Endothelial cell of umbilical vein (primary cell): ENCODE data around the gene SEC14L1. TPM values are rescaled to one million over a fixed set of nuclear protein-coding genes. Genes with fewer than 3 reads are reported as not detected.

ENCODE experiments used
- BruUV-seq: library from RNA; stranded (reverse); fragments of 400-500 nt; replicated peaks from 2 replicates; lab custom pipeline; 2021; lab: Mats Ljungman, UMichigan
- CTCF ChIA-PET: fragments of 300-600, 350-600 bp; sonication (Branson Sonifier 250); formaldehyde crosslinking; loops from one replicate; lab custom pipeline; 2021; ENCODE audit warnings: antibody characterized with exemption, inconsistent platforms; lab: Charles Lee
- POLR2A ChIA-PET: fragments of 300-600, 350-600 bp; sonication (Branson Sonifier 250); formaldehyde crosslinking; loops from one replicate; lab custom pipeline; 2021; ENCODE audit warnings: antibody characterized with exemption, inconsistent platforms; lab: Charles Lee
- DNase-seq: peaks from one replicate; pipeline ENCODE4 v3.0.0-alpha.2; 2011; ENCODE audit warnings: low read depth, low spot score
- FAIRE-seq: peaks from 2 replicates; lab custom pipeline; 2011; peaks lifted over from hg19 to GRCh38; lab: Jason Lieb, UNC
- H2AFZ ChIP-seq: 2 replicates; pipeline ENCODE4 v1.6.0; 2012; ENCODE audit warnings: low read depth, low read length, control low read depth, inconsistent platforms
- H3K27ac ChIP-seq: 2 replicates; pipeline ENCODE4 v1.5.1; 2011; ENCODE audit warnings: low read depth, mild to moderate bottlenecking, control low read depth, low read length, moderate library complexity; ENCODE audit not compliant: insufficient read depth
- H3K27me3 ChIP-seq, 2 experiments: 2 replicates each; pipeline versions ENCODE4 v1.6.0 to v1.6.1; 2011; ENCODE audit warnings: low read length in 2 of 2, mixed read lengths in 1 of 2; ENCODE audit not compliant: control insufficient read depth in 2 of 2, insufficient read depth in 2 of 2
- H3K36me3 ChIP-seq, 2 experiments: 2 replicates in 1 of 2; 3 replicates in 1 of 2; pipeline ENCODE4 v1.5.1; 2011; ENCODE audit warnings: low read length in 2 of 2, mild to moderate bottlenecking in 1 of 2, moderate library complexity in 1 of 2; ENCODE audit not compliant: control insufficient read depth in 2 of 2, insufficient read depth in 2 of 2; ENCODE audit errors: extremely low read depth in 1 of 2
- H3K4me1 ChIP-seq: 3 replicates; pipeline ENCODE4 v1.5.1; 2011; ENCODE audit warnings: mild to moderate bottlenecking, low read length; ENCODE audit not compliant: control insufficient read depth, insufficient read depth; ENCODE audit errors: extremely low read depth
- H3K4me2 ChIP-seq: 2 replicates; pipeline ENCODE4 v1.6.1; 2011; ENCODE audit warnings: low read length, control low read depth, mixed read lengths; ENCODE audit not compliant: insufficient read depth
- H3K4me3 ChIP-seq, 3 experiments: fragments of 200-600 bp in 1 of 3; sonication (generic), shearing (Covaris generic) in 1 of 3; replicated peaks in 1 of 3; 2 replicates each; pipeline ENCODE4 v1.5.1; 2011 to 2016; ENCODE audit warnings: control low read depth in 3 of 3, low read length in 3 of 3, mild to moderate bottlenecking in 2 of 3, inconsistent platforms in 1 of 3, low read depth in 1 of 3, moderate library complexity in 1 of 3; ENCODE audit not compliant: insufficient read depth in 1 of 3
- H3K79me2 ChIP-seq: 2 replicates; pipeline ENCODE4 v1.6.0; 2012; ENCODE audit warnings: low read length, inconsistent platforms; ENCODE audit not compliant: control insufficient read depth, insufficient read depth
- H3K9ac ChIP-seq: replicated peaks from 2 replicates; pipeline ENCODE3; 2011; ENCODE audit warnings: low read length, control low read depth; ENCODE audit not compliant: insufficient read depth; ENCODE audit errors: extremely low read depth
- H3K9me1 ChIP-seq: replicated peaks from 3 replicates; pipeline ENCODE4 v1.6.0; 2011; ENCODE audit warnings: mild to moderate bottlenecking, low read length; ENCODE audit not compliant: control insufficient read depth, insufficient read depth; ENCODE audit errors: extremely low read depth
- H3K9me3 ChIP-seq: replicated peaks from 2 replicates; pipeline ENCODE4 v1.5.1; 2012; ENCODE audit warnings: low read length, inconsistent platforms; ENCODE audit not compliant: control insufficient read depth, insufficient read depth
- H4K20me1 ChIP-seq: replicated peaks from 2 replicates; pipeline ENCODE3; 2011; ENCODE audit warnings: mild to moderate bottlenecking, low read length; ENCODE audit not compliant: control insufficient read depth, insufficient read depth; ENCODE audit errors: extremely low read depth
- EZH2 ChIP-seq: IDR thresholded peaks from 2 replicates; pipeline ENCODE4 v1.6.1; 2012; ENCODE audit warnings: borderline replicate concordance, low read depth, mild to moderate bottlenecking, moderate library complexity, low read length, inconsistent platforms; ENCODE audit not compliant: severe bottlenecking
- FOS ChIP-seq: IDR thresholded peaks from 2 replicates; pipeline ENCODE4 v1.6.1; 2011; ENCODE audit warnings: mild to moderate bottlenecking, low read length, moderate library complexity, borderline replicate concordance; ENCODE audit not compliant: insufficient read depth
- GATA2 ChIP-seq: IDR thresholded peaks from 2 replicates; pipeline ENCODE4 v1.7.0; 2011; ENCODE audit warnings: low read depth, mild to moderate bottlenecking, moderate library complexity, mixed read lengths, low read length; ENCODE audit not compliant: insufficient read length, insufficient read depth
- JUN ChIP-seq: IDR thresholded peaks from 2 replicates; pipeline ENCODE4 v1.6.1; 2011; ENCODE audit warnings: borderline replicate concordance, low read depth; ENCODE audit not compliant: insufficient read length, insufficient read depth
- MAX ChIP-seq: IDR thresholded peaks from 2 replicates; pipeline ENCODE4 v1.6.1; 2011; ENCODE audit not compliant: insufficient read depth, insufficient read length
- MYC ChIP-seq: IDR thresholded peaks from one replicate; pipeline ENCODE4 v1.6.1; 2011; ENCODE audit warnings: mild to moderate bottlenecking, low read depth, low read length
- POLR2A ChIP-seq: IDR thresholded peaks from 2 replicates; pipeline ENCODE4 v1.6.1; 2012; ENCODE audit warnings: low read depth, mild to moderate bottlenecking, control low read depth, low read length
- POLR2AphosphoS5 ChIP-seq: IDR thresholded peaks from 2 replicates; pipeline ENCODE4 v1.6.1; 2012; ENCODE audit warnings: low read depth, mild to moderate bottlenecking, control low read depth, low read length, moderate library complexity; ENCODE audit not compliant: insufficient read depth
- dilution Hi-C: fragments of 300-500 bp; cut with MboI; formaldehyde crosslinking; loops from one replicate; pipeline ENCODE4 v1.15.0; 2019; ENCODE audit warnings: low sequenced_read_pairs; ENCODE audit not compliant: extremely low pct_ligation_motif_present
- intact Hi-C: fragments of 100-400 bp; cut with micrococcal nuclease; formaldehyde crosslinking; loops from one replicate; pipeline ENCODE4 v1.10.0; 2022
- polyA plus RNA-seq, 4 experiments: library from polyadenylated mRNA; depleted of rRNA in 3 of 4; stranded (reverse) in 3 of 4; unstranded in 1 of 4; fragments of >200 nt; gene quantifications; 2 replicates each; pipeline versions ENCODE4 v1.2.1 to v1.2.3, GENCODE V29; 2011 to 2012; ENCODE audit warnings: missing spikeins in 1 of 4
- total RNA-seq: library from RNA; stranded (reverse); gene quantifications from 2 replicates; pipeline ENCODE4 v1.2.3, GENCODE V29; 2021
- TF ChIP-seq, protein P1 (sequence below), 2 donors: IDR thresholded peaks; 1 replicate in 1 of 2; 2 replicates in 1 of 2; pipeline ENCODE4 v1.5.1; 2011; ENCODE audit warnings: low read length in 2 of 2, mild to moderate bottlenecking in 2 of 2, moderate library complexity in 2 of 2, control low read depth in 1 of 2, inconsistent platforms in 1 of 2, low read depth in 1 of 2; ENCODE audit not compliant: insufficient read depth in 1 of 2; ENCODE audit errors: extremely low read depth in 1 of 2

SEC14L1 gene
- total and polyA plus RNA-seq, 2 donors (not counting 3 experiments of a cell fraction or from before 2014, with no cell fraction given): 215 to 631 TPM

- H3K79me2 ChIP-seq: peaks cover 57% of the 10 kb centered on the region
- H3K4me3 ChIP-seq: no peak overlapping the region
- no peak overlapping the region for H3K9ac ChIP-seq
- TF ChIP-seq JUN (no peak), POLR2AphosphoS5 (peak; percentile 6), GATA2 (no peak), FOS (no peak), MAX (no peak), POLR2A (peak; percentile 57), MYC (no peak), EZH2 (no peak)
- TF ChIP-seq, protein P1, sequence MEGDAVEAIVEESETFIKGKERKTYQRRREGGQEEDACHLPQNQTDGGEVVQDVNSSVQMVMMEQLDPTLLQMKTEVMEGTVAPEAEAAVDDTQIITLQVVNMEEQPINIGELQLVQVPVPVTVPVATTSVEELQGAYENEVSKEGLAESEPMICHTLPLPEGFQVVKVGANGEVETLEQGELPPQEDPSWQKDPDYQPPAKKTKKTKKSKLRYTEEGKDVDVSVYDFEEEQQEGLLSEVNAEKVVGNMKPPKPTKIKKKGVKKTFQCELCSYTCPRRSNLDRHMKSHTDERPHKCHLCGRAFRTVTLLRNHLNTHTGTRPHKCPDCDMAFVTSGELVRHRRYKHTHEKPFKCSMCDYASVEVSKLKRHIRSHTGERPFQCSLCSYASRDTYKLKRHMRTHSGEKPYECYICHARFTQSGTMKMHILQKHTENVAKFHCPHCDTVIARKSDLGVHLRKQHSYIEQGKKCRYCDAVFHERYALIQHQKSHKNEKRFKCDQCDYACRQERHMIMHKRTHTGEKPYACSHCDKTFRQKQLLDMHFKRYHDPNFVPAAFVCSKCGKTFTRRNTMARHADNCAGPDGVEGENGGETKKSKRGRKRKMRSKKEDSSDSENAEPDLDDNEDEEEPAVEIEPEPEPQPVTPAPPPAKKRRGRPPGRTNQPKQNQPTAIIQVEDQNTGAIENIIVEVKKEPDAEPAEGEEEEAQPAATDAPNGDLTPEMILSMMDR (IDR thresholded peaks at IDR 0.05; ENCODE audit: extremely low read depth in 1 of 2, insufficient read depth in 1 of 2, low read depth in 1 of 2, low read length in 2 of 2): no peak
- H3K27ac ChIP-seq: no peak overlapping the region
- no TSS peak for BruUV-seq
- peaks cover 3% of the 10 kb centered on the region for H3K4me1 ChIP-seq
- DNase-seq: no peak
- H3K4me2 ChIP-seq: no peak overlapping the region
- H3K9me3 ChIP-seq: no peaks in the 10 kb centered on the region
- intact Hi-C loops (no loop called here), dilution Hi-C loops (no loop called here)
- ChIA-PET CTCF (interaction anchor here (1.1 to 1.6 kb wide), 2 partner anchors 20 to 126 kb away, joined by 4 to 6 read pairs; no protein-coding TSS in a partner anchor), POLR2A (no interaction called here)
- no peak for FAIRE-seq
- no peaks in the 10 kb centered on the region for H3K27me3 ChIP-seq
- no peaks in the 10 kb centered on the region for H4K20me1 ChIP-seq
- H3K36me3 ChIP-seq: peaks cover 75 to 78% of the 10 kb centered on the region in 2 experiments
- H3K9me1 ChIP-seq: no peaks in the 10 kb centered on the region
- H2AFZ ChIP-seq: no peak overlapping the region
Measured at GRCh38 chr17:77214328-77214727, 73.6 kb downstream of the SEC14L1 start.
